Vagina (tissue), 2 donors: ENCODE results near the gene PIK3CB. TPM values are rescaled to one million over a fixed set of nuclear protein-coding genes. Genes with fewer than 3 reads are reported as not detected.

Experiments
- DNase-seq, 2 donors: peaks; one replicate each; pipeline ENCODE4 v3.0.0-alpha.2; 2017; ENCODE audit errors: extremely low spot score in 2 of 2
- H3K27ac ChIP-seq: fragments of 200-600 bp; sonication (generic); one replicate; pipeline ENCODE4 v1.5.1; 2019
- H3K27me3 ChIP-seq: fragments of 200-600 bp; sonication (generic); one replicate; pipeline ENCODE4 v1.5.1; 2019
- H3K36me3 ChIP-seq, 2 donors: fragments of 200-600 bp; sonication (generic); one replicate each; pipeline ENCODE4 v1.5.1; 2017 to 2019
- H3K4me1 ChIP-seq: fragments of 200-600 bp; sonication (generic); one replicate; pipeline ENCODE4 v1.5.1; 2019
- H3K4me3 ChIP-seq, 2 donors: fragments of 200-600 bp; sonication (generic); 1 replicate in 1 of 2; 2 replicates in 1 of 2; pipeline ENCODE4 v1.5.1; 2016 to 2019
- H3K9me3 ChIP-seq: fragments of 200-600 bp; sonication (generic); one replicate; pipeline ENCODE4 v1.5.1; 2019
- POLR2A ChIP-seq, 2 donors: fragments of 450-650 bp; IDR thresholded peaks; one replicate each; pipeline ENCODE4 v1.6.1; 2017; ENCODE audit warnings: antibody characterized with exemption in 2 of 2, mild to moderate bottlenecking in 2 of 2, moderate library complexity in 2 of 2
- POLR2AphosphoS5 ChIP-seq, 2 donors: sonication (generic); formaldehyde crosslinking; IDR thresholded peaks; one replicate each; pipeline ENCODE4 v1.9.0; 2017; ENCODE audit warnings: antibody characterized with exemption in 2 of 2, mild to moderate bottlenecking in 2 of 2, low read depth in 1 of 2; ENCODE audit not compliant: insufficient read depth in 1 of 2
- intact Hi-C: fragments of 100-400 bp; cut with DNase I; formaldehyde crosslinking; loops from one replicate; pipeline ENCODE4 v1.15.1; 2023
- total RNA-seq: library from RNA; depleted of rRNA; stranded (reverse); fragments of >200 nt; gene quantifications from one replicate; pipeline ENCODE4 v1.2.3, GENCODE V29; 2016
- TF ChIP-seq, protein P1 (sequence below), 3 experiments: fragments of 450-650 bp in 2 of 3; fragments of 200-600 bp in 1 of 3; sonication (generic) in 1 of 3; IDR thresholded peaks; one replicate each; pipeline ENCODE4 v1.5.1; 2017 to 2019; ENCODE audit warnings: antibody characterized with exemption in 3 of 3, mild to moderate bottlenecking in 2 of 3, moderate library complexity in 2 of 3

The PIK3CB gene
- total RNA-seq, 1 donor from 2014 or later = 31.9 TPM

DNA sequence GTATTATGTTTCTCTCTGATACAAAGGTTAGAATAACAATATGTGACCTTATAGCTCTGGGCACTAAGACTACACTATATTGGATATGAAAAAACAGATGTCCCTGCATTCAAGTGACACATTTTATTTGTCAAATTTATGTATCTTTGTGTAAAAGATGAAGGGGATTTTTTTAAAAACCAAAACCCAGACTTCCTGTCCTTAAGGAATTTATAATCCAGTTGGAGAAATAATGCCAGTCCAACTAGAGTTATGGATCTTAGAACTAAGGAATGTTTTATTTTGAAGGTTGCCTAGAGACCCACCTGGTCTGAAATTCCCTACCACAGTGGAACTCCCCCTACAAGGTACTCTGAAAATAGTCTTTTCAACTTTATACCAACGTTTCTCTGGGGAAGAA, 33.3 kb upstream of the PIK3CB start:
- TF ChIP-seq POLR2AphosphoS5 (IDR thresholded peaks at IDR 0.05; ENCODE audit: insufficient read depth in 1 of 2, low read depth in 1 of 2) (no peak), POLR2A (IDR thresholded peaks at IDR 0.05) (no peak)
- TF ChIP-seq, protein P1, sequence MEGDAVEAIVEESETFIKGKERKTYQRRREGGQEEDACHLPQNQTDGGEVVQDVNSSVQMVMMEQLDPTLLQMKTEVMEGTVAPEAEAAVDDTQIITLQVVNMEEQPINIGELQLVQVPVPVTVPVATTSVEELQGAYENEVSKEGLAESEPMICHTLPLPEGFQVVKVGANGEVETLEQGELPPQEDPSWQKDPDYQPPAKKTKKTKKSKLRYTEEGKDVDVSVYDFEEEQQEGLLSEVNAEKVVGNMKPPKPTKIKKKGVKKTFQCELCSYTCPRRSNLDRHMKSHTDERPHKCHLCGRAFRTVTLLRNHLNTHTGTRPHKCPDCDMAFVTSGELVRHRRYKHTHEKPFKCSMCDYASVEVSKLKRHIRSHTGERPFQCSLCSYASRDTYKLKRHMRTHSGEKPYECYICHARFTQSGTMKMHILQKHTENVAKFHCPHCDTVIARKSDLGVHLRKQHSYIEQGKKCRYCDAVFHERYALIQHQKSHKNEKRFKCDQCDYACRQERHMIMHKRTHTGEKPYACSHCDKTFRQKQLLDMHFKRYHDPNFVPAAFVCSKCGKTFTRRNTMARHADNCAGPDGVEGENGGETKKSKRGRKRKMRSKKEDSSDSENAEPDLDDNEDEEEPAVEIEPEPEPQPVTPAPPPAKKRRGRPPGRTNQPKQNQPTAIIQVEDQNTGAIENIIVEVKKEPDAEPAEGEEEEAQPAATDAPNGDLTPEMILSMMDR (IDR thresholded peaks at IDR 0.05) = no peak
- intact Hi-C loops = no loop called here

DNA sequence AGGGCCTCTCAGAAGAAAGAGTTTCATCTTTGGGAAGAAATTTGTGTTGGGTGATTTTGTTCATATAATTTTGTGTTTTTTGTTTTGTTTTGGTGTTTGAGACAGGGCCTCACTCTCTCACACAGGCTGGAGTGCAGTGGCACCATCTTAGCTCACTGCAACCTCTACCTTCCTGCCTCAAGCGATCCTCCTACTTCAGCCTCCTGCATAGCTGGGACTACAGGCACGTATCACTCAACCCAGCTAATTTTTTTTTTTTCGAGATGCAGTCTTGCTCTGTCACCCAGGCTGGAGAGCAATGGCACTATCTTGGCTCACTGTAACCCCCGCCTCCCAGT, 29.0 kb upstream of the PIK3CB start:
- H3K36me3 ChIP-seq = no peaks in the 10 kb centered on the region
- H3K27me3 ChIP-seq = no peaks in the 10 kb centered on the region
- TF ChIP-seq, protein P1 (IDR thresholded peaks at IDR 0.05) = no peak
- TF ChIP-seq POLR2AphosphoS5 (IDR thresholded peaks at IDR 0.05; ENCODE audit: insufficient read depth in 1 of 2, low read depth in 1 of 2) = no peak
- H3K27ac ChIP-seq = peak overlapping the region; percentile 45
- H3K4me1 ChIP-seq = peaks cover 22% of the 10 kb centered on the region
- intact Hi-C loops = no loop called here
- H3K4me3 ChIP-seq = no peak overlapping the region
- no peak for DNase-seq
- no peaks in the 10 kb centered on the region for H3K9me3 ChIP-seq

More for the DNA sequence above, 33.3 kb upstream of the PIK3CB start:
- Histone ChIP-seq H3K27me3 (no peaks in the 10 kb centered on the region), H3K36me3 (no peaks in the 10 kb centered on the region), H3K4me1 (peaks cover 10% of the 10 kb centered on the region), H3K27ac (no peak overlapping the region), H3K9me3 (no peaks in the 10 kb centered on the region), H3K4me3 (no peak overlapping the region)
- DNase-seq = no peak

DNA sequence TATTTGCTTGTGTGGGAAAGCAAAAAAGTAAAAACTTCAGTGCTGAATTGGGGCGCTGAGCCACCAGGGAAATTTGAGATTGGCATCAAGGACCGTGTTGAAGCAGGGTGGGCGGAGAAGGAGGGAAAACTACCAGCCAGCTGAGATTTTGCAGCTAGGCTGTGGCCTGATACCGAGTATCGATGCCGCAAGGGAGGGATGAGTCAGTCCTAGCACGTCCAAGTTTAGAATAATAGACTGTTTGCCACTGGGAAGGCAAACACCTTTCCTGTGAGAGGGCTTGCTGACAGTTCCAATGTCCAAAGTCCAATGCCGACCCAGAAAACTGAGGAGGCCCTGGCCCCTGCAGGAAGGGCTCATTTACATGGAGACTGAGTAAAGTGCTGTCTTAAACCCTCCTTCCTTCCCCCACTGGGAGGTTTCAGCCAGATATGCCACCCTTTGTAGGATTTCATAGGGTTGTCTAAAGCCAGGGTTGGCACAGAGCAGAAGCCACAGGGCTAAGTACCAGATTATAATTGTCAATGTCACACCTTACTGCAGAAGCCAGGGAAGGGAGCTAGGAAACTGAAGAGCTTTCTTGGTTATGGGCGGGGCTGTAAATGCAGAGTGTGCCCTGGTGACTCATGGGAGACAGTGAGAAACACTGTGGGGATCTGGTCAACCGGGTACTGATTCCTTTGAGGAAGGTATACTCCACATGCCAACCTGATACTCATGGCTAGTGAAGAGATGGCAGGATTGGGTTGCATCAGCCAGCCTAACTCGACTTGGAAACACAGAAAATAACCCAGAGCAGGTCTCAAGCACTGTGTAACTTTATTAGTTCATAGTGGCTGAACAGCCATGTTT, 28.4 kb upstream of the PIK3CB start:
- intact Hi-C loops = no loop called here
- Histone ChIP-seq H3K4me3 (no peak overlapping the region), H3K27ac (peak overlapping the region; percentile 45), H3K27me3 (no peaks in the 10 kb centered on the region), H3K4me1 (peaks cover 22% of the 10 kb centered on the region), H3K9me3 (no peaks in the 10 kb centered on the region), H3K36me3 (no peaks in the 10 kb centered on the region)
- DNase-seq = no peak
- TF ChIP-seq POLR2AphosphoS5 (IDR thresholded peaks at IDR 0.05; ENCODE audit: insufficient read depth in 1 of 2, low read depth in 1 of 2) (no peak), POLR2A (IDR thresholded peaks at IDR 0.05) (no peak)
- TF ChIP-seq, protein P1 (IDR thresholded peaks at IDR 0.05) = no peak

DNA sequence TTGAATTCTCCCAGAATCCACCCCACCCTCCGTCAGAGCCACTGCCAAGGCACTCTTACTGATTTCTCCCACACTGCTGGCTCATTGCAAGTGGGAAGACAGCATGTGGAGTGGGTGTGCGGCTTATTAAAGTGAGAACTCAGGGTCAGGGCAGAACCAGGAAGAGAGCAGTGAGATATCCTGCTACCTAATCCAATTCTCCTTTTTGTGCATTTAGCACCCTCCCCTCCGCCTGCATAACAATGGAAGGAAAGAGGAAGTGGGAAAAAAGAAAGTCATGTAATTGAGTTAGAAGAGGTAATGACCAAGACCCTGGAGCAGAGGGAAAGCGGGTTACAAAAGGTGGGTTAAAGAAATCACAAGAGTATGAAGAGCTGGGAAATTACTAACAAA, 27.8 kb upstream of the PIK3CB start:
- Histone ChIP-seq H3K36me3 (no peaks in the 10 kb centered on the region), H3K4me1 (peaks cover 22% of the 10 kb centered on the region), H3K4me3 (no peak overlapping the region), H3K27me3 (no peaks in the 10 kb centered on the region), H3K27ac (no peak overlapping the region), H3K9me3 (no peaks in the 10 kb centered on the region)
- TF ChIP-seq POLR2AphosphoS5 (IDR thresholded peaks at IDR 0.05; ENCODE audit: insufficient read depth in 1 of 2, low read depth in 1 of 2) (no peak), POLR2A (IDR thresholded peaks at IDR 0.05) (no peak)
- TF ChIP-seq, protein P1 (IDR thresholded peaks at IDR 0.05) = no peak
- intact Hi-C loops = no loop called here
- no peak for DNase-seq

DNA sequence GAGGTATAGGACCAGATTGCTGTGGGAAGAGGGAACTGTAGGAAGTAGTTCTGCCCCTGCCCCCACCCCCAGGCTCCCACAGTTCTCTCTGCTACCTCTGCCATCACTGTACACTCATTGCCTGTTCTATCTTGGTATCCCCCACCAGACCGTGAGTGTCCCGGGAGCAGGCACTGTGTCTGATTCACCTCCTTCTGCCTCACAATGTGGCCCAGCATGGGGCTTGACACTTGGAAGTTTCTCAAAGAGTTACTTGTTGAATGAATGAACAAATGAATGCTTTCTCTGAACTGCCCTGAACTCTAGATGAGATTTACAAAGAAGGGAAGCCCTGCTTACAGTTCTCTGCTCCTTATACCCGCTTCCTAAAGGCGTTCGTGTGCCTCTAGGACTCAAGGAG, 27.1 kb upstream of the PIK3CB start:
- Histone ChIP-seq H3K27me3 (no peaks in the 10 kb centered on the region), H3K4me1 (peaks cover 22% of the 10 kb centered on the region), H3K9me3 (no peaks in the 10 kb centered on the region), H3K36me3 (no peaks in the 10 kb centered on the region), H3K27ac (no peak overlapping the region), H3K4me3 (no peak overlapping the region)
- no peak for DNase-seq
- no peak for TF ChIP-seq POLR2A (IDR thresholded peaks at IDR 0.05)
- no peak for TF ChIP-seq POLR2AphosphoS5 (IDR thresholded peaks at IDR 0.05; ENCODE audit: insufficient read depth in 1 of 2, low read depth in 1 of 2)
- TF ChIP-seq, protein P1 (IDR thresholded peaks at IDR 0.05) = no peak
- intact Hi-C loops = no loop called here
